HG02642 (cell line): ENCODE measurements around the gene PDSS2.
"Not testable (repeated sequence)": the region's sequence is repeated elsewhere in the genome, so short reads cannot be mapped to it uniquely, and the experiment has no call there.

Experiments used
- ATAC-seq: cut with Tn5 transposase; IDR thresholded peaks from one replicate; pipeline ENCODE4 v1.9.1; 2021; ENCODE audit warnings: mild to moderate bottlenecking; ENCODE audit not compliant: unreplicated experiment, poor library complexity

PDSS2 gene

DNA sequence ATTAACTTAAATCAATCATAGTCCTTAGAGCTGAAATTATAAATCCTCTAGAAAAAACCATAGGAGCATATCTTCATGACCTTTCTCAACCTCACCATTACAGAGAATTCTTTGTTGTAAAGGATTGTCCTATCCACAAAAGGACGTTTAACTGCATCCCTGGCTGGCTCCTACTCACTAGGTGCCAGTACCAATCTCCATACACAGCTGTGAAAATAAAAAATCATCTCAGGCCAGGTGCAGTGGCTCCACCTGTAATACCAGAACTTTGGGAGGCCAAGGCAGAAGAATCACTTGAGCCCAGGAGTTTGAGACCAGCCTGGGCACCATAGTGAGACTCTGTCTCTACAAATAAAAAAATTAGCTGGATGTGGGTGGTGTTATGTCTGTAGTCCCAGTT, 89.9 kb downstream of the PDSS2 start:
- ATAC-seq = no peak

DNA sequence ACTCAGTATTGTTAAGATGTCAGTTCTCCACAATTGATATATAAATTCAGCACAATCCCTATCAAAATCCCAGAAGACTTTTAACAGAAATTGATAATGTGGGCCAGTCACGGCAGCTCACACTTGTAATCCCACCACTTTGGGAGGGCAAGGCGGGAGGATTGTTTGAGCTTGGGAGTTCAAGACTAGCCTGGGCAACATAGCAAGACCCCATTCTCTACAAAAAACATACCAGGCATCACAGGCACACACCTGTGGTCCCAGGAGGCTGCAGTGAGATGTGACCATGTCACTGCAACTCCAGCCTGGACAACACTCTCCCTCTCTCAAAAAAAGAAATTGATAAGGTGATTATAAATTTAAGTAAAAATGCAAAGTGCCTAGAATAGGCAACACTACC, 90.9 kb downstream of the PDSS2 start:
- no peak for ATAC-seq

DNA sequence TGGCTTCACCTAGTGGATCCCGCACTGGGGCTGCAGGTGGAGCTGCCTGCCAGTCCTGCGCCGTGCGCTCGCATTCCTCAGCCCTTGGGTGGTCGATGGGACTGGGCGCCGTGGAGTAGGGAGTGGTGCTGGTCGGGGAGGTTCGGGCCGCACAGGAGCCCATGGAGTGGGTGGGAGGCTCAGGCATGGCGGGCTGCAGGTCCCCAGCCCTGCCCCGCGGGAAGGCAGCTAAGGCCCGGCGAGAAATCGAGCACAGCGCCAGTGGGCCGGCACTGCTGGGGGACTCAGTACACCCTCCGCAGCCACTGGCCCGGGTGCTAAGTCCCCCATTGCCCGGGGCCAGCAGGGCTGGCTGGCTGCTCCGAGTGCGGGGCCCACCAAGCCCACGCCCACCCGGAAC, 95.2 kb downstream of the PDSS2 start:
- ATAC-seq = not testable (repeated sequence)

DNA sequence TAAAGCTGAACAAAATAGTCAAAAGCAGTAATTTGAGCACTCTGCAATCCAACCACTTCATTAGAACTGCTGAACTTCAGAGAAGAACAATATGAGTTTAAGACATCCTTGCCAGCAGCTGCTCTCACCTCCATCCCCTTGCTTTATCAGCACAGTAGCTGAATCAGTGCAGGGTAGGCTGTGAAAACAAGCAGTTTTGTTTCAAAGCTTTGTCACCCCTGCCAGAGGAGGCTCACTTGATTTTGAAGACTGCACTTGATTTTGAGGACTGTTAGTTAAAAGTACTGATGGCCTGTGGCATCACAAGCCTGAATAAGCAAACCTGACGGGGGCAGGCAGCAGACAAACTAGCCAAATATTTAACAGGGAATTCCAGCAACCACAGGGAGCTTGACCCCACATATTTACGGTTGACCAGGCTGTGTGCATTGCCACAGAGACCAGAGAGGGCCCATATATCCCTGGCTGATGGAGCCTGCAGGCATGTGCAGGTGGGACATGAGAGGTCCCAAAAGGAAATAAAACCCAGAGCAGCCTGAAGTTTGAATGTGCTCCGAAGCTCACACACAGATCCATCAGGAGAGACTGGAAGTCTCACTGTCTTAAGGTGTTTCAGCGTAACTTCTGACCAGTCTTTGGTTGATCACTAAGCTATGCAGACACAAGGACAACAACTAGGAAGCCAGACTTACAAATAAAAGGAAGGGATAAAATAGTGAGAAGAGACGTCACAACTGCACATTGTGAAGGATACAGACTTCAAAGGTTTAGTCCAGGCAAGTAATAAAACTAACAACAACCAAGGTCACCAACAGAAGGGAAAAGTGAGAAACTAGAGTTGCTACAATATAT, 97.4 kb downstream of the PDSS2 start:
- ATAC-seq = no peak

DNA sequence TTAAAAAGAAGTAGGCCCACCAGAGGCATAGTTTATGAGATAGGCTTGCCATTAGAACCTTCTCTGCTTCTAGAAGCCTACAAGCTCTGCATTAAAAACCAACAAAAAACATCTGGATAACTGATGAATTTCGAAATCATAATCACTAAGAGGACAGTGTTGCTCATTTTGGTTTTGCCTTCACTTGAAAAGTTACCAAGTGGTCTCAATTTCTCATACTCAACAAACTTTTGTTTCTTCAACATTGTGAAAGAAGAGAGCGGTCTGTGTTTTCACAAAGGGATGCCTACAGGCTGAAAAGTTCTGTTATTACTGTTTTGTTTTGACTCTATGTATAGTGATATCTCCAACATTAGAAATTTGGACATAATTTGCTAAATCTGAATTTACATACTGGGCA, 98.9 kb downstream of the PDSS2 start:
- no peak for ATAC-seq

DNA sequence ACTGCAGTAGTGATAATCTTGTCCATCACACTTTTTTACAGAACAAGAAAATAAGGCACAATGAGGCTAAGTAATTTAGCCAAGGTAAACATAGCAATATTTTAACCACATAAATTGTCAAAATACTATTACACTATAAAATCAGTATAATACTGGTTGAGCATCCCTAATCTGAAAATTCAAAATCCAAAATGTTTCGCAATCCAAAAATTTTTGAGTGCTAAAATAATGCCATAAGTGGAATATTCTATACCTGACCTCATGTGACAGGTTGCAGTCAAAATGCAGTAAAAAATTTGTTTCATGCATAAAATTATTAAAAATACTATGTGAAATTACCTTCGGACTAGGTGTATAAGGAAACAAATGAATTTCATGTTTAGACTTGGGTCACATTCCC, 101.5 kb downstream of the PDSS2 start:
- no peak for ATAC-seq

DNA sequence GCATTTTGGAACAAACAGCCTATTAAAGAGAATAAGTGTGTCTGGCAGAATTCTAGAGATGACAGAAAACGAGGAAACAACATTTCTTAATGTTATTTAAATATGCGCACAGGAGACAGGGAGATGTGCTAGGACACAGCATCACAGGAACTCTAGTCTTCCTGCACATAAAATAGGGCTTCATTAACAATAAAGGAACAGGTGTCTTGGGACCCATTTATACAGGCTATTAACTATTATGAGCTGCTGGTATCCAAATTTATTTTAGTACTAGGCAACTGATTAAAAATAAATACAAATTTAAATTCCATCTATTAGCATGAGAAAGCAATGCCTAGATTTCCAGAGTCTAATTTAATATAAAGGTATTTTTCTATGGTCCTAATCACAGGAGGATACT, 102.3 kb downstream of the PDSS2 start:
- no peak for ATAC-seq

DNA sequence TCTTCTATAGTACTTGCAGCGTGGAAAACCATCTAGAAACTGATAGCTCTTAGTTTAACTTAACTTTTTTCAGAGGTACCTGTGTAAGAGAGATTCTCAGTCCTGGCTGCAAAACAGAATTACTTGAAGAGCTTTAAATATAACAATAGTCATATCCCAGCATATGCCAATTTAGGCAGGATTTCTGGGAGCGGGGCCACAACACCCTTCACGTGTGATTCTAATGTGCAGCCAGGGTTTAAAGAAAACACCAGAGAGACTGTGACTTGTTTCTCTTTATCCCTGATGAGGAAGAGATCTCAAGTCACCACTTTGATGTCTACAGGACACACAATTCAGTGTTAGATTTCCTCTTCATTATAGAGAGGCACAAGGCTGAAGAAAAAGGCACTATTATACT, 103.7 kb downstream of the PDSS2 start:
- no peak for ATAC-seq

DNA sequence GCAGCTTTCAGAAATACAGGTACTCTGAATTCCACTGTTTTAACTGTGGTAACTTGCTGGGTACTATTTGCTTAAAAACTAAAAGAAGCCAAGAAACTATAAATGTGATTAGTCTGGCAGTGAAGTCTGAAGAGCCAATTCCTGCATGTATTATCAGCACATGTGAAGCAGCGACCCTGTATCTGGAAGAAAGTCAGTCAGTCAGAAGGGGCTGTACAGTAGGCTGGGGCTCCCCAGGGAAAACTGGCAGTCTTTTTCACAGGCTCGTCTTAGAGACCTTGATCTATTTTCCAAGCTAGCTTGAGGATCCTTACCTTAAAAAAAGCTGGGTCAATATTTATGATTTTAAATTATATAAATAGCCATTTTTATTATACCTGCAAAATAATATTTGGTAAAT, 104.9 kb downstream of the PDSS2 start:
- ATAC-seq = no peak

DNA sequence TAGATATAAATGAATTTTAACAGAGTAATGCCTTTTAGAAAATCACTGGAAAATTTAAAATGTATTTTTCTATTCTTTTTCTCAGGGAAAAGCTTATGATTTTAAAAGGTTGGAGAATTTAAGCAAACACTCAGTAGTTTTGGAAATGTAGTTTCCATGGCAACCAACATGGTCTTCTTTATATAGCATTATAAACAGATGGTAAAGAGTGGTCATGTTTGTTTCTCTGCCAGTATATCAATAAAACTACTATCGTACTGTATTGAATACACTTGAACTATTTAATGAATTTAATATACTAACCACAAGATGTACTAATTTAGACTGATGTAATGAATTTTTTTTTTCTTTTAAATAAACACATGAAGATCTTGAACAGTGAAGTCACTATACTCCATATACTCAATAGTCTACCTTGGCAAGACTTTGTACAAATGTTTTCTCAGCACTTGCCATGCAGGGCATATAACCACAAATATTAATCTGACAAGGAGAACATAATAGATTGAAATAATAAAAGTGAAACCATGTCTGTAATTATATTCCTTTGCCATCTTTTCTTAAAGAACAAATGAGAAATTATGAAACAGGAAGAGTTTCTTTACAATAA, 105.5 kb downstream of the PDSS2 start:
- no peak for ATAC-seq

DNA sequence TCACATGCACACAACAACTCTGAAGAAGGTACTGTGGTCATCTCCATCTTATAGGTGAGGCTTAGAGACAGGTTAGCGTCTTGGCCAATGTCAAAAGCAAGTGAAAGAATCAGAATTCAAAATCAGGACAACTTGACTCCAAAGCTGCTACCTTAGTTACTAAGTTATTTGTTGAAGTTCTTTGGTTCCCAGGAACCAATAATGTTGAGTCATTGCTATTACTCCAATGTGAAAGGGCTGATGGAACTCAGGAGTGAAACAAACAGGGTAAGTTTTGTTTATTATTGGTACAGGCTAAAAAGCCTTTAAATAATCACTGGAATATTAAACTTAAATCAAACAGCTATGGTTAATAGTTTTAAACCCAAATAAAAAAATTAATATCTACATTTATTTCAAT, 111.1 kb downstream of the PDSS2 start:
- no peak for ATAC-seq

DNA sequence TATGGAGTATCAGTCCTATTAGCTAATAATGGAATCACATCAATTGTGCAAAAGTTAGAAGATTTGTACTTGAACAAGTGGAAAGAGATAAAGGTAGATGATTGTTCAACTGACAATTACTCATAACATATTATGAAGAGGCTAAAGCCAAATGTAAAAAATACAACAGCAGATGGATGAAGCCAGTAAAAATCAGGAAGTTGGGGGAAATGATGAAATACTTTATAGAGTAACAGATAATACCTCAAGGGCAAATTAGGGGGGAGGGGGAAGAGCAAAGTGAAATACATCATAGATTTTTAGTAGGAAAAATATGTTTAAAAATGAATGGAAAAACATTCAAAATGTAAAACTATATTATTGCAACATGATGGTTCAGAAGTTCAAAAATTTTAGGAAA, 114.0 kb downstream of the PDSS2 start:
- no peak for ATAC-seq

DNA sequence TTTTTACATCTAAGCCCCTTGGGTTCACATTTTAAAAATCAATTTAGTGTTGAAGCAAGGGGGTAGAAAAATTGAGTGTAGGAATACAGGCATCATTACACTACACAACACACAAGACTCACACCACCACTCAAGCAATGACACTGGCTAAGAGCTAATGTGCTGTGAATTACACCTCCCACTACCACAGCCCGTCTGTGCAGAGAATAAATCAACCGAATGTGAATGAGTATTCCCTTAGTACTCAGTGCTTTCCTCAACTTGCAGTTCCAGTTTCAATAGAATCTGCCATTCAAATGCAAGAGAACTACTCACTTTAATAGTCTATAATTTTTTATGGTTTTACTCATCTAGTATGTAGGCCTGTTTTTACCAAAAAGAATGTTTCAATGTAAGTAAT, 114.4 kb downstream of the PDSS2 start:
- no peak for ATAC-seq

DNA sequence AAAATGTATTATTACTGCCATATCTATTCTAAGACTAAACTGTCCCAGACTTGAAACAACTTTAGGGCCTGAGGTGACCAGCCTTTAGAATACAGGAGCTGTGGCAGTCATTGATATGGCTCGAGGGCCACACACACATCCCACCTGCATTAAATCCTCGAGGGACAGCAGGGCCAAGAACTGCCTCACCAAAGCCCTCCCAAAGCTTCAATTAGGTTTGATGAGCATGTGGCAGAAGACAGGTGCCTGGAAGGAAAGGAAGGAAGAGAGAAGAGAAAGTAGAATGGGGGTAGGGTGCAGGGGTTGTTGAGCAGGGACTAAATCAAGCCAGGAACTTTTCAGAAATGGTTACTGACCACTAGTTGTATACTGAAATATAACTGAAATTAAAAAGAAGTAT, 115.0 kb downstream of the PDSS2 start:
- ATAC-seq = no peak

DNA sequence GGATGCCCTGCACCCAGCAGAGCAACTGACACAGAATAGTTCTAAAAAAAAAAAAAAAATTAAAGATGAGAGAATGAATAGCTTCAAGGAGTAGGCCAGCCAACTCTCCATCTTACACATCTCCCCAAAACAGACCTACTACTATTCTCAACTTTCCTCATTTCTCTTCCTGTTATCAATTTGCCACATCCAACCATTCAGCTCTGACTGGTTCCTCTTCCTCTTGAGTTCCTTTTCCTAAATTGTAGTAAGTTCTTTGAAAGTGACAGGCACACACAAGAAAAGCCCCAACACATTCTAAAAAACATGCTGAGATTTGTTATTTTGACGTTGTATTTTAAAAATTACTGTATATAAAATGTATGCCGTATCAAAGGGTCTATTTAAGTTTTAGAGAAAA, 117.2 kb downstream of the PDSS2 start:
- no peak for ATAC-seq

DNA sequence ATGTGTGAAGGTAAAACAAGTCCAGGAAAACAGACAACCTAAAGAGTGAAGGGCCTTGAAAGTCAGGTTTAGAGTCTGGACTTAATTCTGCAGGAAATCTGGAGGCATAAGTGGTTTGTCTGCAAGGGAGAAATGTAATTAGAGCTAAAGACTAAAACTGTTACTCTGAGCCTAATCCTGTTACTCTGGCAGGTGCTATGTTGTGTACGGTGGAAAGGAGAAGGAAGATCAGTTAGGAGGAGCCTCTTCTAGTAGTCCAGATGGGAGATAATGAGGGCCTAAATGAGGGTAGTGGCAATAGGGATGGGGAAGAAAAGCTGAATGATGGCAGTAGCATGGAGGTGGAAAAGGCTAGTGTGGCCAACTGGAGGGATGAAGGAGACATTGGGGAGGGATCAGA, 118.5 kb downstream of the PDSS2 start:
- no peak for ATAC-seq

DNA sequence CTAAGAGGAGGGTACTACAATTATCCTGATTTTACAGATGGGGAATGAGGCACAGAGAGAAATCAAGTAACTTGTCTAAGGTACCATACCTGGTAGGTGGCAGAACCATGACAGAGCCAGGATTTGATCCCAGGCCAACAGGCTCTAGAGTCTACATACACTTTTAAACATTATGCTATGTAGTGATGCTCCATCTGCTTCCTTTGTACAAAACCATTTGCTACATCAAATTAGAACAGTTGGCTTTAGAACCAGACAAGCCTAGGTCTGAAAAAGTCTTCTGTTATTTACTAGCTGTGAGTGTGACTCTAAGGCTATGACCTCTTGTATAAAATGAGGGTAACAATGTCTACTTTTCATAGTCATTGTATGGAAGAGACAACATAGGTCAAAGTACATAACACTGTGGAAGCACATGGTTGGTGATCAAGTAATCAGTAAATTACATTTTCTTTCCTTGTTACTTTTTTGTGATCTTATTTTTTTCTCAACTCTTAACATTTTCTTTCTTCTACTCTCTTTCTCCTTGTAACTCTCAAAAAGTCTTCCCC, 122.1 kb downstream of the PDSS2 start:
- no peak for ATAC-seq

DNA sequence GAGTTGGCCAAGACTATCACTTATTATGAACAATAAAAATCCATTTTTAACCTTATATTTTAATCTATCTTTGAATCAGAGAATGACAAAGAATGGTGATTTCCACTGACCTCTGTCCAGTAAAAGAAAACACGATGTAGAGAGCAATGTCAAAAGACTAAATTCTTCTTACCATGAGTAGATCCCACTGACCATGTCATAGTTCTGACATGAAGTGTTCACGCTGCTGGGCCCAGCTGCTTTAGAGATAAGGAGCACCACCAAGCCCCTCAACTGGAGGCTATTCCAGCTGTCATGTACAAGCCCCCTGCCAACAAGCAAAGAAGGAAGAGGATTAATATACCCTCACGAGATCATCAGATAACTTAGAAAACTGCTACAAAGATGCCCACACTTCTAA, 125.3 kb downstream of the PDSS2 start:
- no peak for ATAC-seq

DNA sequence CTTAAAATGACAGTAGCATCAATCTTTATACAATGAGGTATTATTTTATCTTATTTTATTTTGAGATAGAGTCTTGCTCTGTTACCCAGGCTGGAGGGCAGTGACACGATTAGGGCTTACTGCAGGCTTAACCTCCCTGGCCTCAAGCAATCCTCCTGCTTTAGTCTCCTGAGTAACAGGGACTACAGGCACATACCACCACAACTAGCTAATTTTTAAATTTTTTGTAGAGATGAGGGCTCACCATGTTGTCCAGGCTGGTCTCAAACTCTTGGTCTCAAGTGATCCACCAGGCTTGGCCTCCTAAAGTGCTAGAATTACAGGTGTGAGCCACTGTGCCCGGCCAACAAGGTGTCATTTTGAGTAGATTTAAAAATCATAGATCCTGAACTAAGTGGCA, 125.9 kb downstream of the PDSS2 start:
- ATAC-seq = no peak

DNA sequence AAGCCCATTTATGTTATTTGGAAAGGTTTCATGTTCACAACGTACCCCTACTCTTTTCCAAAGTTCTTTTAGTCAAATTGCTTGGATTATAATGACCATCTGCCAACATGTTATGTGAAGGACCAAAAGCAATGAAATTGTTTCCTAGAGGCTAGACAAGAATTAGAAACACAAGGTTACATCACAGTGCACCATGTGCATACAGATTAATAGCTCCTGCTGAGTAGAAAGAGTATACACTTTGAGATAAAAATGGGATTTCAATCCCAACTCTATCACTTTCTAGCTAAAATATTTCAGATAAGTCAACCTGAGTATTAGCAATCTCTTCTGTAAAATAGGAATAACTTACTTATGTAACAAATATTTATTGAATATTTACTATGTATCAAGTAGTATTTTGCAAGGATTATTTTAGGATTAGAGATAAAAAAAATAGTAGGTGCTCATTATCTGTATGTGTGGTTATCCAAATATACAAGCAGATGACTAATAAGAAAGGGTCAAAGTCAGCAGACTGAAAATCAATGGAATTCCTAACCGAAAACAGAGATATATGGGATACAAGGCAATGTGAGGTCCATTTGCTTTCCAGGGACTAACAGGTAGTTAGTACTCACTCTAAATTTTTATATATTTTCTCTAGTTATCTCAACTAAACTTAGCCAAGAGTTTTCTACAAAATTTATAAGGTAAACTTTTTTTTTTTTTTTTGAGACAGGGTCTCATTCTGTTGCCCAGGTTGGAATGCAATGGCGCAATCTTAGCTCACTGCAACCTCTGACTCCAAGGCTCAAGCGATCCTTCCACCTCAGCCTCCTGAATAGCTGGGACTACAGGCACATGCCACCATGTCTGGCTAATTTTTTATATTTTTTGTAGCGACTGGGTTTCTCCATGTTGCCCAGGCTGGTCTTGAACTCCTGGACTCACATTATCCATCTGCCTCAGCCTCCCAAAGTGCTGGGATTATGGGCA, 127.7 kb downstream of the PDSS2 start:
- ATAC-seq = no peak

DNA sequence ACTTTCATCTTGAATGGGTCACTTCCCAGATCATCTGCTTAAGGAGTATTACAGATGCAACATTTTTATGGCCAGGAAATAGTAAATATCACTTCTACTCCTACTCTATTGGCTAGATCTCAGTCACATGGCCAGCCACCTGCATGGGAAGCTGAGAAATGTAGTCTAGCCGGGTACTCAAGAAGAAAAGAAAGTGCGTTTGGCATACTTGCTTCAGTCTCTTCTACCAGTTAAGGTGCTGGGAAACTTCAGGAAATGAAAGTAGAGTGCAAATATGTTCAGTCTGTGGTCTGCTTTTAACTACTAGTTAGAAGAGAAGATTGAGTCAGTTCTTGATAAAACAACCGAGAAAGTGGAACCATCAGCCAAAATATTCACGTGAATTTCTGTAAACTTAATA, 129.2 kb downstream of the PDSS2 start:
- peak; percentile 99 for ATAC-seq
